Stomach (tissue), 4 donors: ENCODE results near the gene MAPRE3.

Source experiments
- CTCF ChIP-seq, 7 experiments: fragments of 450-650 bp in 4 of 7; fragments of 200-600 bp in 3 of 7; sonication (generic) in 3 of 7; IDR thresholded peaks; one replicate each; pipeline ENCODE4 v1.5.1; 2016 to 2019; ENCODE audit warnings: antibody characterized with exemption in 7 of 7, control low read depth in 2 of 7, mild to moderate bottlenecking in 1 of 7
- EP300 ChIP-seq: sonication (generic); formaldehyde crosslinking; IDR thresholded peaks from one replicate; pipeline ENCODE4 v1.6.1; 2017; ENCODE audit warnings: antibody characterized with exemption
- POLR2A ChIP-seq, 4 donors: fragments of 450-650 bp; IDR thresholded peaks; one replicate each; pipeline ENCODE4 v1.6.1; 2016; ENCODE audit warnings: antibody characterized with exemption in 4 of 4, control low read depth in 2 of 4, mild to moderate bottlenecking in 1 of 4, moderate library complexity in 1 of 4
- POLR2AphosphoS5 ChIP-seq, 3 donors: sonication (generic); formaldehyde crosslinking; IDR thresholded peaks; one replicate each; pipeline ENCODE4 v1.6.1; 2016; ENCODE audit warnings: antibody characterized with exemption in 3 of 3

GRCh38 chr2:26924731-26925099 lies 45.7 kb upstream of the MAPRE3 start:
- TF ChIP-seq CTCF (IDR thresholded peaks at IDR 0.05) (no peak), POLR2A (IDR thresholded peaks at IDR 0.05) (no peak), EP300 (no peak), POLR2AphosphoS5 (IDR thresholded peaks at IDR 0.05) (no peak)
